Neural crest cell (in vitro differentiated cells): ENCODE results near the gene OLFM1. TPM values are rescaled to one million over a fixed set of nuclear protein-coding genes. Genes with fewer than 3 reads are reported as not detected.
"Not testable (repeated sequence)": the region's sequence is repeated elsewhere in the genome, so short reads cannot be mapped to it uniquely, and the experiment has no call there.

Source experiments
- DNase-seq: peaks from one replicate; pipeline ENCODE4 v3.0.0; 2021; ENCODE audit warnings: low read depth, mixed read lengths, low spot score
- H3K27ac Mint-ChIP-seq: one replicate; pipeline ENCODE4 v1.8.0; 2021; ENCODE audit warnings: mild to moderate bottlenecking, mixed read lengths; ENCODE audit not compliant: unreplicated experiment
- H3K27me3 Mint-ChIP-seq: 2 replicates; pipeline ENCODE4 v1.8.0; 2021; ENCODE audit warnings: low read depth, mild to moderate bottlenecking, mixed read lengths
- H3K36me3 Mint-ChIP-seq: 2 replicates; pipeline ENCODE4 v1.8.0; 2021; ENCODE audit warnings: low read depth, mild to moderate bottlenecking, mixed read lengths
- H3K4me1 Mint-ChIP-seq: 2 replicates; pipeline ENCODE4 v1.8.0; 2021; ENCODE audit warnings: mixed read lengths
- H3K4me3 Mint-ChIP-seq: one replicate; pipeline ENCODE4 v1.8.0; 2021; ENCODE audit warnings: mild to moderate bottlenecking, mixed read lengths
- H3K9me3 Mint-ChIP-seq: 2 replicates; pipeline ENCODE4 v1.8.0; 2021; ENCODE audit warnings: mixed read lengths
- CTCF ChIP-seq: fragments of 200-600 bp; sonication (generic); conservative IDR thresholded peaks from 2 replicates; pipeline ENCODE4 v1.5.0; 2021; ENCODE audit warnings: antibody characterized with exemption, mild to moderate bottlenecking
- total RNA-seq: library from RNA; stranded (reverse); gene quantifications from 2 replicates; pipeline ENCODE4 v1.2.1, GENCODE V29; 2021

Gene OLFM1
- total RNA-seq, 1 donor from 2014 or later = 27.2 TPM

GRCh38 chr9:135157856-135158563 is 70.5 kb downstream of the OLFM1 start:
- Mint-ChIP-seq H3K9me3 (no peaks in the 10 kb centered on the region), H3K36me3 (no peaks in the 10 kb centered on the region), H3K27me3 (peaks cover 44% of the 10 kb centered on the region), H3K27ac (no peak overlapping the region), H3K4me3 (no peak overlapping the region), H3K4me1 (peaks cover 7% of the 10 kb centered on the region)
- no peak for DNase-seq
- TF ChIP-seq CTCF = no peak

- Mint-ChIP-seq H3K27ac (no peak overlapping the region), H3K4me3 (no peak overlapping the region), H3K36me3 (no peaks in the 10 kb centered on the region), H3K27me3 (peaks cover 44% of the 10 kb centered on the region), H3K9me3 (no peaks in the 10 kb centered on the region), H3K4me1 (peaks cover 5% of the 10 kb centered on the region)
- DNase-seq = no peak
- TF ChIP-seq CTCF = no peak
These were observed 71.1 kb downstream of the OLFM1 start for GRCh38 chr9:135158564-135158937.

GRCh38 chr9:135159801-135160200 is 72.3 kb downstream of the OLFM1 start:
- Mint-ChIP-seq H3K4me3 (no peak overlapping the region), H3K27me3 (peaks cover 49% of the 10 kb centered on the region), H3K4me1 (no peaks in the 10 kb centered on the region), H3K9me3 (no peaks in the 10 kb centered on the region), H3K27ac (no peak overlapping the region), H3K36me3 (no peaks in the 10 kb centered on the region)
- DNase-seq = no peak
- no peak for TF ChIP-seq CTCF

- H3K9me3 Mint-ChIP-seq = no peaks in the 10 kb centered on the region
- no peaks in the 10 kb centered on the region for H3K36me3 Mint-ChIP-seq
- peaks cover 60% of the 10 kb centered on the region for H3K27me3 Mint-ChIP-seq
These were observed 73.4 kb downstream of the OLFM1 start for GRCh38 chr9:135160862-135161261.

GRCh38 chr9:135162599-135162998 is 75.1 kb downstream of the OLFM1 start:
- not testable (repeated sequence) for DNase-seq, H3K4me3 Mint-ChIP-seq, H3K4me1 Mint-ChIP-seq, H3K27ac Mint-ChIP-seq, H3K36me3 Mint-ChIP-seq, H3K9me3 Mint-ChIP-seq
- H3K27me3 Mint-ChIP-seq = peaks cover 55% of the 10 kb centered on the region

More at GRCh38 chr9:135160862-135161261, 73.4 kb downstream of the OLFM1 start:
- Mint-ChIP-seq H3K4me3 (no peak overlapping the region), H3K4me1 (no peaks in the 10 kb centered on the region), H3K27ac (no peak overlapping the region)
- no peak for TF ChIP-seq CTCF
- no peak for DNase-seq

- no peak overlapping the region for H3K27ac Mint-ChIP-seq
- H3K9me3 Mint-ChIP-seq = no peaks in the 10 kb centered on the region
- H3K36me3 Mint-ChIP-seq = no peaks in the 10 kb centered on the region
- TF ChIP-seq CTCF = no peak
- no peak overlapping the region for H3K4me3 Mint-ChIP-seq
- peaks cover 49% of the 10 kb centered on the region for H3K27me3 Mint-ChIP-seq
- H3K4me1 Mint-ChIP-seq = no peaks in the 10 kb centered on the region
- no peak for DNase-seq
These were observed 75.7 kb downstream of the OLFM1 start for GRCh38 chr9:135163023-135163780.
